ENCODE results near the gene CNOT2.
"Not testable (repeated sequence)": the region's sequence is repeated elsewhere in the genome, so short reads cannot be mapped to it uniquely, and the experiment has no call there.

CNOT2 gene

GRCh38 chr12:70292017-70292776 is 49.0 kb downstream of the CNOT2 start:
- FAIRE-seq: no peak
- DNase-seq (ENCODE audit: extremely low spot score, insufficient read length, low read depth): no peak

GRCh38 chr12:70304684-70305555 is 61.7 kb downstream of the CNOT2 start:
- not testable (repeated sequence) for FAIRE-seq; DNase-seq (ENCODE audit: extremely low spot score, insufficient read length, low read depth)

GRCh38 chr12:70305794-70306193 is 62.6 kb downstream of the CNOT2 start:
- DNase-seq (ENCODE audit: extremely low spot score, insufficient read length, low read depth) (no peak), FAIRE-seq (no peak)

- FAIRE-seq: no peak
- no peak for DNase-seq (ENCODE audit: extremely low spot score, insufficient read length, low read depth)
Measured at GRCh38 chr12:70306676-70307075, 63.4 kb downstream of the CNOT2 start.

- DNase-seq (ENCODE audit: extremely low spot score, insufficient read length, low read depth) (no peak), FAIRE-seq (no peak)
Measured at GRCh38 chr12:70307868-70308267, 64.6 kb downstream of the CNOT2 start.

GRCh38 chr12:70309348-70309747 is 66.1 kb downstream of the CNOT2 start:
- FAIRE-seq: no peak
- no peak for DNase-seq (ENCODE audit: extremely low spot score, insufficient read length, low read depth)

GRCh38 chr12:70314145-70314544 is 70.9 kb downstream of the CNOT2 start:
- DNase-seq (ENCODE audit: extremely low spot score, insufficient read length, low read depth): no peak
- FAIRE-seq: no peak

- DNase-seq (ENCODE audit: extremely low spot score, insufficient read length, low read depth): no peak
- FAIRE-seq: peak; percentile 89
Measured at GRCh38 chr12:70317781-70318180, 74.5 kb downstream of the CNOT2 start.

GRCh38 chr12:70319605-70320004 is 76.4 kb downstream of the CNOT2 start:
- FAIRE-seq: no peak
- DNase-seq (ENCODE audit: extremely low spot score, insufficient read length, low read depth): no peak

GRCh38 chr12:70321191-70321590 is 78.0 kb downstream of the CNOT2 start:
- DNase-seq (ENCODE audit: extremely low spot score, insufficient read length, low read depth) (no peak), FAIRE-seq (no peak)

- FAIRE-seq (no peak), DNase-seq (ENCODE audit: extremely low spot score, insufficient read length, low read depth) (no peak)
Measured at GRCh38 chr12:70327541-70327940, 84.3 kb downstream of the CNOT2 start.

- no peak for DNase-seq (ENCODE audit: extremely low spot score, insufficient read length, low read depth)
- FAIRE-seq: no peak
Measured at GRCh38 chr12:70329728-70330127, 86.5 kb downstream of the CNOT2 start.

- FAIRE-seq: no peak
Measured at GRCh38 chr12:70330158-70330557, 86.9 kb downstream of the CNOT2 start.

GRCh38 chr12:70332236-70332635 is 89.0 kb downstream of the CNOT2 start:
- FAIRE-seq (no peak), DNase-seq (ENCODE audit: extremely low spot score, insufficient read length, low read depth) (no peak)

More at GRCh38 chr12:70330158-70330557, 86.9 kb downstream of the CNOT2 start:
- no peak for DNase-seq (ENCODE audit: extremely low spot score, insufficient read length, low read depth)

- FAIRE-seq (no peak), DNase-seq (ENCODE audit: extremely low spot score, insufficient read length, low read depth) (no peak)
Measured at GRCh38 chr12:70334742-70335141, 91.5 kb downstream of the CNOT2 start.

GRCh38 chr12:70338531-70338930 is 95.3 kb downstream of the CNOT2 start:
- DNase-seq (ENCODE audit: extremely low spot score, insufficient read length, low read depth) (no peak), FAIRE-seq (no peak)

GRCh38 chr12:70351076-70351475 is 107.8 kb downstream of the CNOT2 start:
- DNase-seq (ENCODE audit: extremely low spot score, insufficient read length, low read depth) (no peak), FAIRE-seq (no peak)

- DNase-seq (ENCODE audit: extremely low spot score, insufficient read length, low read depth) (no peak), FAIRE-seq (no peak)
Measured at GRCh38 chr12:70353780-70354660, 110.8 kb downstream of the CNOT2 start.

- DNase-seq (ENCODE audit: extremely low spot score, insufficient read length, low read depth) (no peak), FAIRE-seq (no peak)
Measured at GRCh38 chr12:70354787-70355186, 111.6 kb downstream of the CNOT2 start.

GRCh38 chr12:70355972-70356371 is 112.7 kb downstream of the CNOT2 start:
- FAIRE-seq (no peak), DNase-seq (ENCODE audit: extremely low spot score, insufficient read length, low read depth) (no peak)
